ENCODE data around the gene RBMY1J.
"Not testable (repeated sequence)": the region's sequence is repeated elsewhere in the genome, so short reads cannot be mapped to it uniquely, and the experiment has no call there.

The RBMY1J gene

GRCh38 chrY:22403110-22403509 lies at the start of gene RBMY1J:
TSS of gene RBMY1J (plus strand) at chrY:22403410. CDS start at chrY:22405448, 2,038 bp downstream.
- H3K36me3 ChIP-seq (ENCODE audit: insufficient read depth, low read length); DNase-seq (ENCODE audit: low read depth, low spot score); H3K9ac ChIP-seq (ENCODE audit: insufficient read length); H3K27ac ChIP-seq; H3K4me3 ChIP-seq; H3K9me3 ChIP-seq (ENCODE audit: low read depth, low read length): not testable (repeated sequence)

- no peak overlapping the region for H3K27ac ChIP-seq
- H3K36me3 ChIP-seq (ENCODE audit: insufficient read depth, low read length), result no peaks in the 10 kb centered on the region
- H3K4me3 ChIP-seq, result no peak overlapping the region
- H3K9ac ChIP-seq (ENCODE audit: insufficient read length), result no peak overlapping the region
- no peak for TF ChIP-seq POLR2AphosphoS5 (IDR thresholded peaks at IDR 0.05; ENCODE audit: borderline replicate concordance, low read depth, low read length)
- no peak for TF ChIP-seq EZH2 (IDR thresholded peaks at IDR 0.05)
- no peak for TF ChIP-seq FOXP2 (optimal IDR thresholded peaks at IDR 0.05; ENCODE audit: control extremely low read depth, extremely low read length, insufficient read depth)
- H3K9me3 ChIP-seq (ENCODE audit: low read depth, low read length), result no peaks in the 10 kb centered on the region
- no peak for DNase-seq (ENCODE audit: low read depth, low spot score)
These were observed 35.8 kb upstream of the RBMY1J start for GRCh38 chrY:22367416-22367815.

GRCh38 chrY:22370623-22371022 lies 32.6 kb upstream of the RBMY1J start:
- Histone ChIP-seq H3K36me3 (ENCODE audit: insufficient read depth, low read length) (no peaks in the 10 kb centered on the region), H3K27ac (no peak overlapping the region), H3K4me3 (no peak overlapping the region), H3K9ac (ENCODE audit: insufficient read length) (no peak overlapping the region), H3K9me3 (ENCODE audit: low read depth, low read length) (no peaks in the 10 kb centered on the region)
- no peak for DNase-seq (ENCODE audit: low read depth, low spot score)
- TF ChIP-seq EZH2 (IDR thresholded peaks at IDR 0.05) (no peak), FOXP2 (optimal IDR thresholded peaks at IDR 0.05; ENCODE audit: control extremely low read depth, extremely low read length, insufficient read depth) (no peak), POLR2AphosphoS5 (IDR thresholded peaks at IDR 0.05; ENCODE audit: borderline replicate concordance, low read depth, low read length) (no peak)

DNA sequence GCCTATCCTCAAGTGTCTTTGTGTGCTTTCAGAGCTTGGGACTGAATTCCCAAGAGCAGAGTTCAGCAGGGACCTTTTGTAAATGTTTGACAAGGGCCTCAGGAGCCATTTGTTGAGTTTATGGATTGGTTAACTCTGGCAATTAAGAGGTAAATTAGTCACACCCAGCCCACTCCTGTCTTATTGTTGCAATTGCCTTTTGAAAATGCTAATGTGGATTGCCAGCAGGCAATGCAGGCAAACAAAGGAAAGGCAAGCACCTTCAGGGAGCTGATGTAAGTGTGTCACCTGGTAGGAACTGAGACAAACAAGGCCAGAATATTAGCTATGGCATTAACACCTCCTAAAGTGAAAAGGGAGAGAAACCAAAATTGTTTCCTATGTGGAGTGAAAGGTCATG lies 29.7 kb upstream of the RBMY1J start:
- no peak overlapping the region for H3K9ac ChIP-seq (ENCODE audit: insufficient read length)

GRCh38 chrY:22444718-22445396 lies 41.6 kb downstream of the RBMY1J start:
- not testable (repeated sequence) for H3K9ac ChIP-seq (ENCODE audit: insufficient read length); H3K9me3 ChIP-seq (ENCODE audit: low read depth, low read length); DNase-seq (ENCODE audit: low read depth, low spot score); H3K4me3 ChIP-seq; H3K36me3 ChIP-seq (ENCODE audit: insufficient read depth, low read length); H3K27ac ChIP-seq

More for the DNA sequence above, 29.7 kb upstream of the RBMY1J start:
- H3K36me3 ChIP-seq (ENCODE audit: insufficient read depth, low read length), result no peaks in the 10 kb centered on the region
- H3K9me3 ChIP-seq (ENCODE audit: low read depth, low read length), result no peaks in the 10 kb centered on the region
- TF ChIP-seq POLR2AphosphoS5 (IDR thresholded peaks at IDR 0.05; ENCODE audit: borderline replicate concordance, low read depth, low read length) (no peak), FOXP2 (optimal IDR thresholded peaks at IDR 0.05; ENCODE audit: control extremely low read depth, extremely low read length, insufficient read depth) (no peak), EZH2 (IDR thresholded peaks at IDR 0.05) (no peak)
- no peak for DNase-seq (ENCODE audit: low read depth, low spot score)
- H3K4me3 ChIP-seq, result no peak overlapping the region
- H3K27ac ChIP-seq, result no peak overlapping the region

DNA sequence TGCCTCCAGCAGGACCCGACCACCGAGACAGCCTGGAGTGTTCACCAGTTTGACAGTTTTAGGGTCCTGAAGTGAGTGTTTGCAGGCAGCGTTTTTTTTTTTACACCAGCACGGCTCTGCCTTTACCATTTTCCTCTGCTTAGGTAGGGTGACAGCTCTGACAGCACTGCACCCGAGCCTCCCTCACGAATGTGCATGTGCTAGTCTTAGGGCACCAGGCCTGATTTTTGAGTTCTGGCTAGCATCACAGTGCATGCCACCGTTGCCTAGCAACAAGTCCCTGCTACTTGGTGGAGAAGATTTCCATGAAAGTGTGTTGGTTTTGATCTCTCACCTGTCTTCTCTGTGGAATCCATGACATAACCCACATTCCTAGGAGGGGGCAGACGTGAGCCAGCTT lies 52.3 kb downstream of the RBMY1J start:
- not testable (repeated sequence) for H3K4me3 ChIP-seq; H3K36me3 ChIP-seq (ENCODE audit: insufficient read depth, low read length); DNase-seq (ENCODE audit: low read depth, low spot score); H3K9me3 ChIP-seq (ENCODE audit: low read depth, low read length); H3K27ac ChIP-seq; H3K9ac ChIP-seq (ENCODE audit: insufficient read length)

GRCh38 chrY:22461962-22462361 lies 58.8 kb downstream of the RBMY1J start:
- H3K36me3 ChIP-seq (ENCODE audit: insufficient read depth, low read length); H3K9me3 ChIP-seq (ENCODE audit: low read depth, low read length); H3K9ac ChIP-seq (ENCODE audit: insufficient read length); DNase-seq (ENCODE audit: low read depth, low spot score); H3K4me3 ChIP-seq; H3K27ac ChIP-seq: not testable (repeated sequence)
